Fibroblast of skin of abdomen (primary cell): ENCODE measurements around the gene CHST11. TPM values are rescaled to one million over a fixed set of nuclear protein-coding genes. Genes with fewer than 3 reads are reported as not detected.

Experiments used
- DNase-seq: peaks from one replicate; pipeline ENCODE4 v3.0.0-alpha.2; 2013
- polyA plus RNA-seq, 2 experiments: library from polyadenylated mRNA; unstranded; fragments of 120-200 nt; gene quantifications; one replicate each; pipeline ENCODE4 v1.2.1, GENCODE V29; 2013; ENCODE audit not compliant: insufficient read length in 2 of 2

The CHST11 gene
- 11.8 TPM for polyA plus RNA-seq (2013, experiment 1 of 2; ENCODE audit: insufficient read length)
- polyA plus RNA-seq (2013, experiment 2 of 2; ENCODE audit: insufficient read length) = 10.0 TPM

GRCh38 chr12:104456417-104456949, at the start of gene CHST11:
Gene CHST11, plus strand, starts transcription at chr12:104456948.
- DNase-seq = peak; percentile 87

- DNase-seq = no peak
Observed at GRCh38 chr12:104407438-104407837, 49.3 kb upstream of the CHST11 start.

DNA sequence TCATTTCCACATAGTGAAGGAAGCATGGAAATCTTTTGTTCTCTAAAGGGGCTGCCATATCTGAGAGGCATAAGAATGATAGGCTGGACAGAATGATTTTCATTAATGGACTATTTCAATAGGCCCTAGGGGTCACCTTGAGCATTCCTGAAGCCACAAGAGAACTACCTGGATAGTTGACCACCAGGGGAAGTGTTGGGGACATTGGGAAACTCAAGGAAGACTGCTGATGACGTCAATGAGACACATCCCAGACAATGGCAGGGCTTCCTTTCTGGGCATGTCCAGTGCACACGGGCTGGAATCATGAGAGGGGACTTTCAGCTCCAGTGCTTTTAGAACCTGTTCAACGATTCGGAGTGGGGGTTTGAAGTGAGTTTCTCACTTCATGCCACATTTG, 48.8 kb upstream of the CHST11 start:
- no peak for DNase-seq

DNA sequence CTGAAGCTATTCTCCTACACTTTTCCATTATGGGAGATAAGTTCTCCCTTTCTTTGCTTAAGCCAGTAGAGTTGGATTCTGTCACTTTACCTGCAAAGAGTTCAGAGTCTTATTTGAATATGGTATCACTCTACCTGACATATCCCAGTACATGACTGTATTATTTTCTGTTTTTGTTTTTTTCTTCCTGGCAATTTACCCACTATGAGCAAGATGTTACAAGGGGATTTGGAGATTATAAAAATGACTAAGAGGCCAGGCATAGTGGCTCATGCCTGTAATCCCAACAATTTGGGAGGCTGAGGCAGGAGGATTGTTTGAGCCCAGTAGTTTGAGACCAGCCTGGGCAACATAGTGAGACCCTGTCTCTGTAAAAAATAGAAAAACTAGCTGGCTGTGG, 46.4 kb upstream of the CHST11 start:
- DNase-seq = no peak

DNA sequence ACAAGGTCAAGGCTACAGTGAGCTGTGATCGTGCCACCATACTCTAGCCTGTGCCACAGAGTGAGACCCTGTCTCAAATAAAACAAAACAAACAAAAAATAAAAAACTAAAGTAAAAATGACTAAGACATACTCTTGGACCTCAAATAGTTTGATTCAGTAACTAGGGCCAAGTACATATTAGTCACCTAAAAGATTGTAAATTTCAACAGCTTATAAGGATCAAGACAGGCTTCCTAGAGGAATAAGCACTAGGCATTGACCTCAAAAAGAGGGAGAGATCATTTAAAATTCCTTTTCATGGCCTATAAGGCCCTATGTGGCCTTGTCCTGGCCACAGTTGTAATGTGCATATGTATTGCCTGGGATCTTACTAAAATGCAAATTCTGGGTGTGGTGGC, 46.0 kb upstream of the CHST11 start:
- peak; percentile 16 for DNase-seq

- no peak for DNase-seq
Observed at GRCh38 chr12:104411826-104412641, 44.7 kb upstream of the CHST11 start.

GRCh38 chr12:104412681-104413080, 44.1 kb upstream of the CHST11 start:
- no peak for DNase-seq

DNA sequence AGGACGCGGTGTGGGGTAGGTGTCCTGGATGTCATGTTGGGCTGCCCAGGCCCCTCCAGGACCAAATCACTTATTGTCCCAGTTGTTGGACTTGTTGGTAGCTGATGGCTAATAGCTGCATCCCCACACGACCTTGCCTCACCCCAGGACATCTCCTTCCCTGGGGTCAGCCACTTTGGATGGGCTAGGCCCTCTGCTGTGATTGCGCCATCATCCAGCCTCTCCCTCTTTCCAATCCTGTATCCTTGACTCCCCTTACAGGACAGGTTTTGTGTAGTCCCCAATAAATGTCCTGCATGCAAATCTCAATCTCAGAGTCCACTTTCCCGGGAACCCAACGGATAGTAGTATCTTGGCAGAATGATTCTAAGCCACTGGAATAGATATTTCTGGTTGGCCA, 43.4 kb upstream of the CHST11 start:
- DNase-seq = no peak

DNA sequence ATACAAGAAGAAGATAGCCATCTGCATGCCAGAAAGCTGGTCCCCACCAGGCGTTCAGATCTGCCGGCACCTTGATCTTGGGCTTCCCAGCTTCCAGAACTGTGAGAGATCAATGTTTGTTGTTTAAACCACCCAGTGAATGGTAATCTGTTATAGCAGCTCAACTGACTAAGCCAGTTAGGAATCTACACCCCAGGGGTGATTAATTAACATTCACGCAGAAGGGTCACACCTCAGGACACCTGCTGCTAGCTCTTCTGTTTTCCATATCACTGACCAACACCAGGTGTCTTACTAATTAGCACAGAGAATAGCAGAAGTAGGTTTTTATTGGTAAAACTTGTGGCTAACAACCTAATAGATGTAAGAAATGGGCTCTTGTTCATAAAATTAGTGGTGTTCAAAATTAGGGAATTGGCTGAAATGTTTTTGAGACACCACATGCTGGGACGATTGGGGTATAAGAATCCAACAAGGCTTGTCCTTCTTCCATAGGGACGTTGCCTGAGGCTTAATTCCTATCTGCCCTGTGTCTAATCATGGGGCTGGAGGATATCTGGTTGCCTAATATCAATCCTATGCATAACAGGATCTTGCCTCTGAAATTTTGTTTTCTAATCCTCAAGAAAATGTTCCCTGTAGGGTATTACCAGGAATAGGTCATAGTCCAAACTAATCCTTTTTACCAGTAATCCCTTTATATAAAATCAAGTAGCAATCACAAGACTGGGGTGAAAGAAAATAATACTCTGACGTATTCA, 42.0 kb upstream of the CHST11 start:
- DNase-seq = no peak

DNA sequence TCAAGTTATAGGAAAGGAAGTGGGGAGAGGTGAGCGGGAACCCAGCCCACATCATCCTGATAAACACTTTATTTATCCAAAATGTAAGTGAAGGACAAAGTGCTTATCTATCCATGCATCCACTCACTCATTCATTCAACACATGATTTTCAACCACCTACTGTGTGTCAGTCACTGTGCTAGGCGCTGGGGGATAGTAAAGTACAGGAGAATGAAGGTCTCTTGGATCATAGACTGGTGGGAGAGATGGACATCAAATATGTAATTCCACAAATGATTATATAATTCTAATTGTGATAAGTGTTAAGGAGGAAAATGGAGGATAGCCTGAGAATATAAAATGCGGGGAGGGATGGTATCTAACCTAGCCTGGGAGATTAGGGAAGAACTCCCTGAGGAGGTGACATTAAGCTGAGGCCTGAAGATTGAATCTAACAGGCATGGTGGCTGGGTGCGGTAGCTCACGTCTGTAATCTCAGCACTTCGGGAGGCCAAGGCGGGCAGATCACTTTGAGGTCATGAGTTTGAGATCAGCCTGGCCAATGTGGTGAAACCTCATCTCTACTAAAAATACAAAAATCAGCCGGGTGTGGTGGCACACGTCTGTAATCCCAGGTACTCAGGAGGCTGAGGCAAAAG, 41.3 kb upstream of the CHST11 start:
- no peak for DNase-seq

DNA sequence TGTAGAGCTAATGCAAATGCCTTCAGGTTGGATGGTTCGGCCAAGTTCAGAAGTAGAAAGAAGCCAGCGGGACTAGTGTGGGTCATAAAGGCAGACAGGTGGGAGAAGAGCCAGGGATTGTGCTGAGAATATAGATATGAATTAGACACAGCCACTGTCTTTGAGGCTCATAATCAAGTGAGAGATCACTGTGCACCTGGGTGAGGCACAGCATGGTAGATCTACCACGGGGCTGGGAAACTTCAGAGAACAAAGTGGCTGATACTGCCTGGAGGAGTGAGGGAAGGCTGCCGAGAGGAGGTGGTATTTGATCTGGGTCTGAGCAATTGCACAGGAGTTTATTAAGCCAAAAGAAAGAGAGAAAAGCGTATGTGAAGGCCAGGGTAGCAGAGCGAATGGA, 40.6 kb upstream of the CHST11 start:
- DNase-seq = no peak

- DNase-seq = no peak
Observed at GRCh38 chr12:104416585-104416984, 40.2 kb upstream of the CHST11 start.

DNA sequence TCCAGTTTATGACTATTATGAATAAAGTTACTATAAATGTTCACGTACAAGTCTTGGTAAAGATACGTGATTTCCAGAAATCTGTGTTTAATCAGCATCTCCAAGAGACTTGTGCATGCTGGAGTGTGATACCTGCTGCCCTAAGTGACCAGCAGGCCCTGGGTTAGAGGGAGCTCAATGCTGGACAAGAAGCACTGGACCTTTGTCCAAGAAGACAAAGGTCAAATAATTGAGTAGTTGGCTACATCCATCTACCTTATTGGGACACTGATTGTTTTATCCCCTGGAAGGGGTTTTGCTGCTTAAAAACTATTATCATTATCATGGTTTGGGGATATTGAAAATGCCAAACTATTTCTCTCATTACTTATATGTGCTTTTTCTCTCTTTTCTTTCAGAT, 37.0 kb upstream of the CHST11 start:
- DNase-seq = no peak

DNA sequence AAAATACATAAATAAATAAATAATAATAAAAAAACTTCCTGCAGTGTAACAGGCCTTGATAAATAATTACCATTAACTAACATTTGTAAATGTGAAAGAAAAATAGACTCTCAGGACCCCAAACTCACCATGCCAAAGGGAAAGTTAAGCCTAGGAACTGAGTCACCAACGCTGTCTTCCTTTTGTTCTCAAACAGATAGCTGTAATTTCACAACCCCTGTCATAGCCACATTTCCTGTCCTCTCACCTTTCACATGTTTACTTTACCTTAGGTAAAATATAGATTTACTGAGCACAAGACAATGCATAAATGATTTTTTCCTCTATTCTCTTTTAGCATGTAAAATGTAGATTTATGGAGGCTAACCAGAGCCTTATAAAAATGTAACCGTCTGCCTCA, 35.9 kb upstream of the CHST11 start:
- DNase-seq = no peak

GRCh38 chr12:104421343-104421742, 35.4 kb upstream of the CHST11 start:
- no peak for DNase-seq

DNA sequence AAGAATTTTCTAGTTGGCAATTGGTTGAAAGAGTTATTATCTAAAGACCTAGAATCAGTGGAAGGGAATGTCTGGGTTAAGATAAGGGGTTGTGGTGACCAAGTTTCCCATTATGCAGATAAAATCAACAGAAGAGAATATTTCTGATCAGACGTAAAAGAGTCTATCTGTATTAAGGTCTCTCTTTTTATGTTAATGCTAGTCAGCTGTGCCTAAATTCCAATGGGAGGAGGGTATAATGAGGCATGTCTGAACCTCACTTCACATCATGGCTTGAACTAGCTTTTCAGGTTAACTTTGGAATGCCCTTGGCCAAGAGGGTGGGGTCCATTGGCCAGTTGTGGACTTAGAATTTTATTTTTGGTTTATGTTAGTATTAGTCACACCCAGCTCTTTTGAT, 34.3 kb upstream of the CHST11 start:
- DNase-seq = peak; percentile 2

DNA sequence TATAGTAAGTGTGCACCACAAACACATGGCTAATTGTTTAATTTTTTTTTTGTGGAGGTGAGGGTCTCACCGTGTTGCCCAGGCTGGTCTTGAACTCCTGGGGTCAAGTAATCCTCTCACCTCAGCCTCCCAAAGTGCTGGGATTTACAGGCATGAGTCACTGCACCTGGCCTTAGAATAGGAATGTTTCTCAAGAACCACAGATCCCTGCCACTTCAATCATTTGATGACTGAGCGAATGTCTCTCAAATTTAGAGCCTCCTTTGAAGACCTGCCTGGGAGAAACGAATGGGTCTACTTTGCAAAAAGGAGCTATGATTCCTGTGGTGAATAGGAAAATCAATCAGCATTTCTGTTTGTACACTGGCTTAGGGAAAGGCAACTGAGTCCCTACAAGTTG, 33.5 kb upstream of the CHST11 start:
- DNase-seq = no peak

DNA sequence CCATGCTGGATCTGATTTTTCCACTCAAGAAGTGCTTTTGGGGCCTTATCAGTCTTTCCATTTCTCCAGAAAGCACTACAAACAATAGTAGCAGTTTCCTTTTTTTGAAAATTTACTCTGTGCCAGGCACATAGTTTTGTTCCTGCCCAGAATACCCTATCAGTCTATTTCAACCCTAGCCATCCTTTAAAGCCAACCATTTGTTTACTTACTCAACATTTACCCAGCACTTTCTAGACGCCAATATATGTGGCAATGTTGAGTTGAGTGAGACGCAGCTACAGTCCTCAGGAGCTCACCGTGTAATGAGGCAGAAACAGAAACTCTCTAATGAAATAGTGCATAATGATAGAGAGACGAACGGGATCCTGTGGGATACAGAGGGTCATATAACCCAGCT, 32.9 kb upstream of the CHST11 start:
- no peak for DNase-seq

DNA sequence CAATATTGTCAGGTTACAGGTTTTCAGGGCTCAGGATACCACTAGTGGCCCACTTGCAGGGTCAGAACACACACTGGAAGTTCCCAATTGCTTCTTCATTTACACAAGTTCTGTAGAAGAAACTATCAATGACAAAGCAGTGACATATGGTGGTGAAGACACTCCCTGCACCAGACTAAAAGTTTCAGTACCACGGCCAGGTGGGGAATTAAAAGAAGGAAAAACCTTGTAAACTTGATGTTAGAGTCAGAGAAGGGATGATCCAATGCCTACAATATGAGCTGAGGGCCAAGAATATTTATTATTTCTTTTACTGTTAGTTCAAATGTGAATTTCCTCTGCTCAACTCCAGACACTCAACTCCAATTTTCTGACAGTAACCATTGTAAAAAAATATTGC, 31.8 kb upstream of the CHST11 start:
- no peak for DNase-seq

DNA sequence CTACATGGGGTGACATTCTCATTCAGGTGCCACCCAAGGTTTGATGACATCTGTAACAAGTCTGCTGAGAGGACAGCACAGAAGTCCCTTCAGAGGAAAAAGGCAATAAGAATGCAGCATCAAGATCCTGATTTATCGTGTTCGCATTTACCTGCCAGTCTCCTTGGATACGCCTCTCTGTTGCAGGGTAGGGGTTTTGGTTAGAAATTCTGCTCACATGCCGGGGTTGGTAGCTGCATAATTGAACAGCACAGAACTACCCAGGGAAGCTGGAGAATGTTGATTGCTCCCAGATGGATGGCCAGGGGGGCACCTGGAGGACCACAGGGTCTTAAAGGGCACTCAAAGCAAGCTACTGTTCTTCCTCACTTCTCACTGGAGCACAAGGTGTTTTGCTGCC, 31.1 kb upstream of the CHST11 start:
- DNase-seq = no peak

GRCh38 chr12:104426926-104427546, 29.7 kb upstream of the CHST11 start:
- DNase-seq = peak; percentile 77

DNA sequence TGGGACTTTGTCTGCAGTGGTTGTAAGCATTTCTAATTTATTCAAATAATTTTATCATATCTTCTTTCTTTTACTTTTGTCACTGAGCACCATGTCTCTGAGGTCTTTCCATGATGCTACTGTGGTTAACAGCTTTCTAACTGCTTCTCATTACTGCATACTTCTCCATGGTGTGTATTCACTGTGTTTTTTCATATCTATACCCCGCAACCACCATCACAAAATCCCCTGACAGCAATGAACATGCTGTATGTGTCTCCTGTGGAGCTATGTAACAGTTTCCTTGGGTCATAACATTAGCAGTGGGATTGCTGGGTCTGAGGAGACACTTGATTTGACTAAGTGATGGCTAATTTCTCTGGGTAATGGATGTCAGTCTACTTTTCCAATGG, 29.2 kb upstream of the CHST11 start:
- no peak for DNase-seq

- DNase-seq = no peak
Observed at GRCh38 chr12:104433061-104433460, 23.7 kb upstream of the CHST11 start.
